Epithelial cell of esophagus (primary cell): ENCODE data around the gene PSMB5.

Experiments
- DNase-seq: peaks from one replicate; pipeline ENCODE4 v3.0.0; 2010; ENCODE audit warnings: low read depth
- H3K4me3 ChIP-seq: 2 replicates; pipeline ENCODE4 v1.5.1; 2011; ENCODE audit warnings: mild to moderate bottlenecking, low read length, control low read depth
- TF ChIP-seq, protein P1 (sequence below): IDR thresholded peaks from 2 replicates; pipeline ENCODE4 v1.5.1; 2011; ENCODE audit warnings: low read depth, mild to moderate bottlenecking, low read length, control low read depth, inconsistent platforms; ENCODE audit not compliant: insufficient read depth; ENCODE audit errors: missing control alignments

PSMB5 gene

DNA sequence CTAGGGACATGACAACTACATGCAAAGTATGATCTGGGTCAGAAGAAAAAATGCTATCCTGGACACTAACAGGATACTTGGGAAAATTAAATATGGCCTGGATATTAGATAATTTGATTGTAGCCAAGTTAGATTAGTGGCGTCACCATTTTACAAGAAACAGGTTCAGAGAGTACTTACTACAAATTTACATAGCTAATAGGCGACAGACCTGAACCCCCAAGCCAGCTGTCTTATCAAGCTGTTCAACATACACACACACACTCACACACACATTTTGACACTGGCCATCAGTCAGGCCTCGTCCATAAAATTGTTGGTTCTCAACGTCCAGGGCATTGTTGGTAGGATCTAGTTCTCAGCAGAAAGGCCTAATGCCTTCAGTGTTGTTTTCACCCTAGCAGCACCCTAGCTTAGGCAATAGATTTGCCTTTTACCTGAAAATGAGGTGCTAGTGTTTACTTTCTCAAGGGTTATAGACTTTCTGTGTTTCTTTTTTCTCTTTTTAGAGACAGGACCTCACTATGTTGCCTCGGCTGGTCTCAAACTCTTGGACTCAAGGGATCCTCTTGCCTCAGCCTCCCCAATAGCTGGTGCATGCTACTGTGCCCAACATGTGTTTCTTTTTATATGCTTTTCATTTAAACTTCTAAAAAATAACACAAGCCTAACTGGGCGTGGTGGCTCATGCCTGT, 21.5 kb downstream of the PSMB5 start:
- DNase-seq: no peak
- TF ChIP-seq, protein P1, sequence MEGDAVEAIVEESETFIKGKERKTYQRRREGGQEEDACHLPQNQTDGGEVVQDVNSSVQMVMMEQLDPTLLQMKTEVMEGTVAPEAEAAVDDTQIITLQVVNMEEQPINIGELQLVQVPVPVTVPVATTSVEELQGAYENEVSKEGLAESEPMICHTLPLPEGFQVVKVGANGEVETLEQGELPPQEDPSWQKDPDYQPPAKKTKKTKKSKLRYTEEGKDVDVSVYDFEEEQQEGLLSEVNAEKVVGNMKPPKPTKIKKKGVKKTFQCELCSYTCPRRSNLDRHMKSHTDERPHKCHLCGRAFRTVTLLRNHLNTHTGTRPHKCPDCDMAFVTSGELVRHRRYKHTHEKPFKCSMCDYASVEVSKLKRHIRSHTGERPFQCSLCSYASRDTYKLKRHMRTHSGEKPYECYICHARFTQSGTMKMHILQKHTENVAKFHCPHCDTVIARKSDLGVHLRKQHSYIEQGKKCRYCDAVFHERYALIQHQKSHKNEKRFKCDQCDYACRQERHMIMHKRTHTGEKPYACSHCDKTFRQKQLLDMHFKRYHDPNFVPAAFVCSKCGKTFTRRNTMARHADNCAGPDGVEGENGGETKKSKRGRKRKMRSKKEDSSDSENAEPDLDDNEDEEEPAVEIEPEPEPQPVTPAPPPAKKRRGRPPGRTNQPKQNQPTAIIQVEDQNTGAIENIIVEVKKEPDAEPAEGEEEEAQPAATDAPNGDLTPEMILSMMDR: no peak

DNA sequence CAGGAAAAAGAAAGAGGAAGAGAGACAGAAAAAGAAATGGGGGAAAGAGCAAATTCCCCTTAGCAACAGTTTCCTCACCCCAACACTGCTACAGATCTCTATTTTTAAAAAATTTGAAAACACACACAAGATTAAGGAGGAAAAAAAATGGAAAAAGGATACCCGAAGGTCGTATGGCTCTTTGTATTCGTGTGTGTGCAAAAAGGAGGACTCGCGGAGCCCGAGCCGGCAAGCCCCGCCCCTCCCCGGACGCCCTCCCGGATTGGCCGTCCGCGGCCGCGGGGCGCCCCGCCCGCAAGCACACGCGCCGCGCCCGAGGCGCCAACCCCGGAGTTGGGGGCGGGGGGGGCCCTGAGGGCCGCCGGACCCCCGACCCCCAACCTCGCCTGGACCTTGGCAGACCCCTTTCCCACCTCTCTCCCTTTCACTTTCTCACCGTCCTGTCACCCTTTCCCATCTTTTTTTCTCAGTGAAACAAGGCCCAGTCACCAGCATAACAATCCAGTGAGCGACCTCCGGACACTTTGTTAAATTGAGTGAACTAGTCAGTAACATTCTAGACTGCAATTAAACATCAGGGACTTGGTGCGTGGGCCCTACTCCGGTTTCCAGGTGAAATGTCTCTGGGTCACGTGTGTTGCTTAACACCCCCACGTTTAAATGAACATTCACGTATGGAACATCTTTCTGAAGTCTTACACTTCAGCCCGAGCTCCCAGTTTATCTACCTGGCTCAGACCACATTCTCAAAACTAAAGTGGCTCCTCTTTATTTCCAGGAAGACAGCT, 24.6 kb downstream of the PSMB5 start, which contains the start of gene C14orf93:
Gene C14orf93, minus strand, starts transcription at position 205 of the 788 bp plus-strand sequence. CDS start 11,120 bp downstream, outside the sequence.
- DNase-seq: peak; percentile 66
- H3K4me3 ChIP-seq: peak within 1 kb of the TSS; percentile 74
- TF ChIP-seq, protein P1: no peak

More for the DNA sequence above, 21.5 kb downstream of the PSMB5 start:
- no peak overlapping the region for H3K4me3 ChIP-seq

DNA sequence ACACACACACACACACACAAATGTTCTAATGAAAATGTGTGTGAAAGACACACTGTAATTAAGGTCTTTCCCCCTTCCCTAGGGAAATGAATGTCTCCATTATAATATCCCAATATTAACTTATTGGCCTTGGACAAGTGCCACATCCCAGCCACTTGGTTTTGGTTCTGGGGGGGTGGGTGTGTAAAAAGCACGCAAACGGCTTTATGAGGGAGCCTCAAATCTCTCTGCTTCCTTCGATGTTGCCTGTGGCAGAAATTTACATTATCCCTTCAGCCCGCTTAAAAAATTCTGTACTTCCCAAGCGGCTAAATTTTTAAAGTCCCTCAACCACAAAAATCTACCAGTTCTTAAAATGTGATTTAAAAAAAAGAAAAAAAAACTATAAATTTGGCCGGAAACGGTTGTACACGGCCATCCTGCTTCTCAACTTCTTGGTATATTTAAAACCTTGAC, 25.2 kb downstream of the PSMB5 start:
- no peak for DNase-seq
- TF ChIP-seq, protein P1: no peak
- H3K4me3 ChIP-seq: peak overlapping the region; percentile 74

DNA sequence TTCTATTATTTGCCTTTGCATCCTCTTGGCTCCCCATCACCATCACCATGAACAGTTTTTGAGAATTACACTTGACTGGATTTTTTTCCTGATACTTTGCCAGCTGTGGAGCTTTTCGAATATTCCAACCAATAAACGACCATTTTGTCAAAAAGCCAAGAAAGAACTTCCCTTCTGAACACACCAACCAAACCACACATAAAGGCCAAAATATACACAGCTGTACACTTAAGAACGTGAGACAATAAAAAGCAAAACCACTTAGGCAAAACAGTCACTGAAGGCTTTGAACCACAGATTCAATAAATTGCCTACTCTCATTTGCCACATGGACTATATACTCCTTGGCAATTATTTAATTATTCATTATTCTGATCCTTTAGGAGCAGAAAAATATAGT, 25.9 kb downstream of the PSMB5 start:
- TF ChIP-seq, protein P1: no peak
- DNase-seq: no peak
- H3K4me3 ChIP-seq: peak overlapping the region; percentile 74

DNA sequence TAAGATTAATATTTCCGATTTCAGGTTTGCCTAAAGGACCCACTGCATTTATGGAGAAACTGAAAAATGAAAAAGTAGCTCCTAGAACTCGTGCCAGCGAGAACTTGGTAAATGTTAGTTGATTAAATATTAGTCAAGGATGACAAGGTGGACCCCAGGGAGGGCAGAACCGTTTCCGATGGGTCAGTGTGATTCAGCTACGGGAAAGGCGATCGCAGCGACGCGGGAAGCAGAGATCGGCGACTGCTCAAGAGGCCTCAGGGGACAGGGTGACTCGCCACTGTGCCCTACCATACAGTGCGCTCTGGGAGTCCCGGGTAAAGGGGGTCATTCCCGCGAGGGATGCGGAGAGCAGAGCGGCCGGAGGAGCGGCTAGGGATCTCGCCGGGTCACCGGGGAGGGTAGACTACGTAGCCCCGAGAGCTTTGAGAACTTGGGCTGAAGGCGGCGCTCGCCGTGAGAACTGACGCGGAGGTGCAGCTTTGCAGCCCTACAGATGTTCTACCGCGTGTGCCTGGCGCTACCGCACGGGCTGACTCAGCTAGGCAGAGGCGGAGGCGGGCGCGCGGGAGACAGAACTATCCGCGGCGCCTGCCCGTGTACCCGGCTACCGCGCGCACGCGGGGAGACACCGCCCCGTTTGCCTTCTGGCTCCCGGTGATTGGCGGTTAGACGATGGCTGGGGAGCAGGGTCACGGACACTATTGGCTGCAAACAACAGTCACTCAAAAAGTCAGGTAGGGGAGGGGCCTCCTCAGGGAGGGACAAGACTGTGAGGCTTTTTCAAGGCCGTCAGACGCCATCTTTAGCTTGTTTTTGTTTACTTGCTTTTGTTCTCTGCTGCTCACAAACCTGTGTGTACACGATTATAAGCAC, 27.9 kb downstream of the PSMB5 start:
- H3K4me3 ChIP-seq: peak overlapping the region; percentile 75
- TF ChIP-seq, protein P1: peak; percentile 19
- DNase-seq: peak; percentile 99

DNA sequence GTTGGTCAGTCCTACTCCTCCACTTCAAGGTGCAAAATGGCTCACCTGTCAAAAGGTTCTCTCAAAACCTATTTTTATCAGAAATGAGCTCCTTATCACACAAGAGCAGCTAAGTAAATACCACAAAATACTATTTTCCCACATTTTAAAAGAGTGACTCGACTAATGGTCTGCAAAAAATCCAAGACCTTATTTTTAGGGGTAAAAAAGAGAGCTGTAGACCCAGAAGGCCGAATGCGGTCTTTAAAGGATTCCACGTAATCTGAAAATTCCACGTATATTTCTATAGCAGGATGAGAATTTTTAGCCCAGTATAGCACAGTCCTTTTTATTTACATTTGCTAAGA, 28.5 kb downstream of the PSMB5 start:
- TF ChIP-seq, protein P1: no peak
- no peak for DNase-seq
- H3K4me3 ChIP-seq: peak overlapping the region; percentile 75
